ENCODE measurements around the gene LRRC61.

Gene LRRC61

DNA sequence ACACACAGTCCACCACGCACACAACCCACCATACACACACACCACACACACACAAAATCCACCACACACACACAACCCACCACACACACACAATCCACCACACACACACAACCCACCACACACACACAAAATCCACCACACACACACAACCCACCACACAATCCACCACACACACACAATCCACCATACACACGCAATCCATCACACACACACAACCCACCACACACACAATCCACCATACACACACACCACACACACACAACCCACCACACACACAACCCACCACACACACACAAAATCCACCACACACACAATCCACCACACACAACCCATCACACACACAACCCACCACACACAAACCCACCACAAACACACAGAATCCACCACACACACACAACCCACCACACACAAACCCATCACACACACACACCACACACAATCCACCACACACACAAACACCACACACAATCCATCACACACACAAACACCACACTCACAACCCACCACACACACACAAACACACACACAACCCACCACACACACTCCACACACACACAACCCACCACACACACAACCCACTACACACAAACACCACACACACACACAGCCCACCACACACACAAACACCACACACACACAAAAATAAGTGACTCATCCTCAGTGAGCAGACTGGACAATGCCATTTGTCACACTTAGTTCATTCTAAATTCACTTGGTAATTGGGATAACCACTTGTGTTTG lies 36.6 kb downstream of the LRRC61 start:
- H3K4me3 Mint-ChIP-seq = no peak overlapping the region

DNA sequence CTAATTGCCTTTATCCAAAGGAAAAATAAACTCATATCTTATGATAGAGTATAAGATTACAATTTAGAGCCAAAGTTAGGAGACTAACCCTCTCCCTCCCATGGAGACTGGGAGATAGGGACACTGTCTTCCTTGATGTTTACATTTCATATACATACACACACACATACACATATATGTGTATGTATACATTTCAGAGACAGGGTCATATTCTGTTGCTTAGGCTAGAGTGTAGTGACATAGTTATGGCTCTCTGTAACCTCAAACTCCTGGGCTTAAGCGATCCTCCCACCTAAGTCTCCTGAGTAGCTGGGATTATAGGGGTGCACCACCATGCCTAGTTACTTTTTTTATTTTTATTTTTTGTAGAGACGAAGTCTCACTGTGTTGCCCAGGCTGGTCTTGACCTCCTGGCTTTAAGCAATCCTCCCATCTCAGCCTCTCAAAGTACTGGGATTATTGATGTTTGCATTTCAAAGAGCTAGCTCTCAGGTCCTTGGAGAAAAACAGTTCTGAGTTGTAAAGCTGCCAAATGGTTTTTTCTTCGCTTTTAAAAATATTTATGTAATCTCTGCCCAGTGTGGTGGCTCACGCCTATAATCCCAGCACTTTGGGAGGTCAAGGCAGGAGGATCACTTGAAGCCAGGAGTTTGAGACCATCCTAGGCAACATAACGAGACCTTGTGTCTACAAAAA lies 37.4 kb downstream of the LRRC61 start:
- DNase-seq (ENCODE audit: low spot score in 2 of 2) (no peak), ATAC-seq (ENCODE audit: low read depth) (no peak)
- Mint-ChIP-seq H3K4me3 (no peak overlapping the region), H3K36me3 (no peaks in the 10 kb centered on the region), H3K9me3 (no peaks in the 10 kb centered on the region), H3K4me1 (peaks cover 30% of the 10 kb centered on the region), H3K27ac (peak overlapping the region; percentile 93), H3K27me3 (peaks cover 3% of the 10 kb centered on the region)

More for the DNA sequence above, 36.6 kb downstream of the LRRC61 start:
- Mint-ChIP-seq H3K27me3 (peaks cover 3% of the 10 kb centered on the region), H3K4me1 (peaks cover 29% of the 10 kb centered on the region), H3K36me3 (no peaks in the 10 kb centered on the region), H3K9me3 (no peaks in the 10 kb centered on the region), H3K27ac (peak overlapping the region; percentile 93)
- DNase-seq (ENCODE audit: low spot score in 2 of 2) (no peak), ATAC-seq (ENCODE audit: low read depth) (no peak)

DNA sequence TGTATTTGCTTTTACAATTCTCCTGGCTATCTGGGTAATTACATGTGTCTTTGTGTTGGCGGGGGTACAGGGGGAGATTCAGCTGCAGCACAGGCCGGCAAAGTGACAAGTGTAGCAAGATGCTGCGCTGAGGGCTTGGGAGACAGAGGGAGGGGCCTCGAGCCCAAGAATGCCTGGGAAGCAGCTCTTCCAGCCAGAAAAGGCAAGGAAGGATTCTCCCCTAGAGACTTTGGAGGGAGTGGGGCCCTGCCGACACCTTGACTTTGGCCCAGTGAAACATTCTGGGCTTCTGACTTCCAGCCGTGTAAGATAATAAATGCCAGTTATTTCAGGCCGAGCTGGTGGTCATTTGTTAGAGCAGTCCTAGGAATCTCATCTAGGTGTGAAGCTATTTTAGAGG lies 38.2 kb downstream of the LRRC61 start:
- Mint-ChIP-seq H3K36me3 (no peaks in the 10 kb centered on the region), H3K27ac (no peak overlapping the region), H3K4me3 (no peak overlapping the region), H3K9me3 (no peaks in the 10 kb centered on the region), H3K4me1 (peaks cover 39% of the 10 kb centered on the region), H3K27me3 (peaks cover 3% of the 10 kb centered on the region)
- DNase-seq (ENCODE audit: low spot score in 2 of 2) (no peak), ATAC-seq (ENCODE audit: low read depth) (no peak)

DNA sequence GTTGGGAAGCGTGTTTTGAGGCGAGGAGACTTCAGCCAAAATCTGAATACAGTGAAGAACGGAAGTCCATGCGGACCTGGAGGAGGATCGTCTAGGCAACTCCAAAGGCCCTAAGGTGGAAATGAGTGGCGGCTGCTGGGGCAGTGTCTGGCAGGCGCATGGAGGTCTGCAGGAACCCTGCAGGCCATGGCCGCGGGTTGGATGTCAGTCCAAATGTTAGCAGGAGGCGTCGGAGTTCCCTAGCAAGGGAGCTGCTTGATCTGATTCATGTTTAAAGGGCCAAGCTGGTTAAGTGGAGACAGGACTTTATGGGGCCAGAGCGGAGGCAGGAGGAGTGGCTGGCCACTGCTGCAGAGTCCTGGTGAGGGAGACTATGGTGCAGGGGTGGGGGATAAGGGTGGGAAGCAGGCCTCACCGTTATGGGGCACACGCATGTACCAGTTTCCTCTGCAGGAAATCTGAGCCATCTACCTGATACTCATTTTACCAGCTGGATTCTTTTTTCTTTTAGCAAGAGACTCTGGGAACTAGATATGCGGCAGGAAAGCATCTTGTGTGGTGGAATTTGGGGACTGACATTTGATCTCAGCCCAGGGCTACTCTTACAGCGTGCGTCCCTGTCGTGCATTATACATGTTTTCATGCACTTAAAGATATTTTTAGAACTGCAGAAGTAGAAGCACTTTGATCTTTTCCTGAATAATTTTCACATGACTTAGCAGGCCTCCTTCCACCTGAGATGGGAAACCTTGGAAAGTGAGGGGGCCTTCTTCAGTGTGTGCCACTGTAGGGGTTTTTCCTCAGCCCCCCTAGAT lies 38.9 kb downstream of the LRRC61 start:
- H3K4me1 Mint-ChIP-seq = peaks cover 39% of the 10 kb centered on the region

DNA sequence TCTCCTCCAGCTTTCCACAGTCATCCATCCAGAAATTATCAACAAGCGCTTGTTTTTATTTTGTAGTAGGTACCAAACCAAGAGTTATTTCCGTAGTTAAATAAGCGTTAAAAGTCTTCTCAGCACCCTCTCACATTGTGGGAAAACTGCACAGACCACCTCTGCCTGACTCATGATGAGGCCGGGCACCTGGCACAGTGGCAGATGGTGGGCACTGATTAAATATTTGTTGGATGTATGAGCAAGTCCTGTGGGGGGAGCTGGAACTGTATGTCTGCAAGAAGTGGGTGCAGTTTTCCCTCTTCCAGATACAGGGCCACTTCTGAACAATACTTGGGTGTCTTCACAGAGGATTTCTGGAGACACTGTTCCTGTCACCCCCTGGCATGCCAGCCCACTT lies 40.2 kb downstream of the LRRC61 start:
- ATAC-seq (ENCODE audit: low read depth) (no peak), DNase-seq (ENCODE audit: low spot score in 2 of 2) (no peak)
- peaks cover 34% of the 10 kb centered on the region for H3K4me1 Mint-ChIP-seq
- H3K36me3 Mint-ChIP-seq = no peaks in the 10 kb centered on the region
- peak overlapping the region; percentile 100 for H3K27ac Mint-ChIP-seq
- H3K27me3 Mint-ChIP-seq = peaks cover 3% of the 10 kb centered on the region
- no peak overlapping the region for H3K4me3 Mint-ChIP-seq
- no peaks in the 10 kb centered on the region for H3K9me3 Mint-ChIP-seq

More for the DNA sequence above, 38.9 kb downstream of the LRRC61 start:
- Mint-ChIP-seq H3K36me3 (no peaks in the 10 kb centered on the region), H3K4me3 (no peak overlapping the region), H3K27ac (peak overlapping the region; percentile 28), H3K27me3 (peaks cover 3% of the 10 kb centered on the region), H3K9me3 (no peaks in the 10 kb centered on the region)
- ATAC-seq (ENCODE audit: low read depth) (no peak), DNase-seq (ENCODE audit: low spot score in 2 of 2) (no peak)

DNA sequence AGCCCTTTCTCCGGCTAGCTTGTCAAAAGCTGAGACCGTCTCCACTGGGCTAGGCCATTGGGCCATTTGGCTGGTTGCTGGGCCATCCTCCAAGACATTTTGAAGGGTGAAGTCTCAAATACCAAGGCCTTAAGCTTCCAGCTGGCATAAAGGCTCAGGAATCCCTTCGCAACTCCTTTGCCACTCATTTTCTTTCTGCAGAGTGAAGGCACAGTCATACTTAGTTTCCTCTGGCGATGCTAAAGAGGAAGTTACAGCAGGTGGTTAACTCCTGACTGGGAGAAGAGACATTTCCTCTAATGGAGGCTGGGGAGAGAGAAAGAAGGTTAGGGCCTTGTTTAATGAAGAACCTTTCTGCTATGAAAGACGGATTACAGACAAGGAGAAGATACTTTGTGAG lies 40.7 kb downstream of the LRRC61 start:
- Mint-ChIP-seq H3K9me3 (no peaks in the 10 kb centered on the region), H3K36me3 (no peaks in the 10 kb centered on the region), H3K4me3 (peak overlapping the region; percentile 39), H3K27me3 (peaks cover 3% of the 10 kb centered on the region), H3K27ac (peak overlapping the region; percentile 100), H3K4me1 (peaks cover 34% of the 10 kb centered on the region)
- no peak for DNase-seq (ENCODE audit: low spot score in 2 of 2)
- peak; percentile 18 for ATAC-seq (ENCODE audit: low read depth)

DNA sequence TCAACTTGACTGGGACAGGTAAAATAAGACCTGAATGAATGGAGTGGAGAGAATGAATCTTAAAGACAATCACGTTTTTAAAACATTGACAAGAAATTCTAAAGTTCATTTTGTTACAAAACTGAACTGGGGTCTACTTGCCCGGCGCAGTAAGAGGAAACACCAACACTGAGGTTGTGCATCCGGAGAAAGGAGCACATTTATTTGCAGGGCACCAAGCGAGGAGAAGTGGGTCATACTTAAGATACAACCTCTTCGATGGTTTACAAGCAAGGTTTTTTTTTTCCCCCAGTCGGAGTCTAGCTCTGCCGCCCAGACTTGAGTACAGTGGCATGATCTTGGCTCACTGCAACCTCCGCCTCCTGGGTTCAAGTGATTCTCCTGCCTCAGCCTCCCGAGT lies 42.0 kb downstream of the LRRC61 start:
- ATAC-seq (ENCODE audit: low read depth) (no peak), DNase-seq (ENCODE audit: low spot score in 2 of 2) (no peak)
- Mint-ChIP-seq H3K27ac (peak overlapping the region; percentile 100), H3K4me1 (peaks cover 30% of the 10 kb centered on the region), H3K9me3 (no peaks in the 10 kb centered on the region), H3K4me3 (no peak overlapping the region), H3K36me3 (no peaks in the 10 kb centered on the region), H3K27me3 (no peaks in the 10 kb centered on the region)

DNA sequence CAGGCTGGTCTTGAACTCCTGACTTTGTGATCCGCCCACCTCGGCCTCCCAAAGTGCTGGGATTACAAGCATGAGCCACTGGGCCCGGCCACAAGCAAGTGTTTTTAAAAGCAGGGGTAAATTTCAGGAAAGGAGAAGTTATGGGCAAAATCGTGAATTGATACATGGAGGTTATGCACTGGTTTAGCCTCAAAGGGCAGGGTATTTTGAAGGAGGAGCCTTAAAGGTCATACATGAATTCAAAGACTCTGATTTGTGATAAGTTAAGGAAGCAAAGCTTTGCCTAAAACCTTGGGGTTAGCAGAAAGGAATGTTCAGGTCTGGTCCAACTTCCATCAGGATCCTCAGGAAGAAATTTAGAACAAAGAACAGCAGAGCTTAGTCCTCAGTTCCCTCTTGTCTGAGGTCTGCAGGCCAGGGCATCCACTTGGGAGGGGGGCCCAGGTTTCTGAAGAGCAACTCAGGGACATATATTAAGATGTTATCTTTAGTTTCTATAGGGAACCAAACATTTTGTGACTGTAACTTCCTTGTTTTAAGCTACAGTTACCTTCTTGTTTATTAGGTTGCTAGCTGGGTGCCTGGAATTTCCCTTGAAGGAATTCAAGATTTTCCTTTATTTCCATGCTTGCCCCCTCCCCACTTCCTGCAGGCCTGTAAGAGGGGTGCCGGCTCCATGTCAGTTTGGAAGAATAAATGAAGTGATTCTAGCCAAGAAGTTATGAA lies 42.7 kb downstream of the LRRC61 start:
- Mint-ChIP-seq H3K4me1 (peaks cover 34% of the 10 kb centered on the region), H3K27me3 (no peaks in the 10 kb centered on the region), H3K4me3 (peak overlapping the region; percentile 66), H3K27ac (peak overlapping the region; percentile 100), H3K36me3 (no peaks in the 10 kb centered on the region), H3K9me3 (no peaks in the 10 kb centered on the region)
- ATAC-seq (ENCODE audit: low read depth) = peak; percentile 53
- peak; percentile 58 to 67 for DNase-seq (ENCODE audit: low spot score in 2 of 2)

DNA sequence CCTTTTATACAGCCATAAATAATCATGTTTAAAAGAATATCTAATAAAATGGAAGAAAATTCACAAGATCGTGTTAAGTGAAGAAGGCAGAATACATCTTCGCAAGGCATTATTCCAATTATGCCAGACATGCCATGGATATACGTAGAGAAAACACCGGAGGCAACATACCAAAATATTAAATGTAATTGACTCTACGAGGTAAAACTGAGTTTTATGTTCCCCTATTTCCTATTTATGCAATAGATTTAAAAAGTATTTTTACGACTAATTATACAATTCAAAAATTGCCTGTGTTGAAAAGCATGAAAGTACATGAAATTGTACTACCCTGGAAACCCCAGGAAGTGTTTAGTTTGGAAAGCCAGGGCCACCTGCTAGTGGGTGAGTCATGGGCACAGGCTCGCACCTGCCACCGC lies 44.5 kb downstream of the LRRC61 start:
- Mint-ChIP-seq H3K27ac (peak overlapping the region; percentile 100), H3K4me1 (peaks cover 34% of the 10 kb centered on the region), H3K4me3 (peak overlapping the region; percentile 94), H3K27me3 (no peaks in the 10 kb centered on the region), H3K9me3 (no peaks in the 10 kb centered on the region), H3K36me3 (peaks cover 2% of the 10 kb centered on the region)
- ATAC-seq (ENCODE audit: low read depth) (no peak), DNase-seq (ENCODE audit: low spot score in 2 of 2) (no peak)

DNA sequence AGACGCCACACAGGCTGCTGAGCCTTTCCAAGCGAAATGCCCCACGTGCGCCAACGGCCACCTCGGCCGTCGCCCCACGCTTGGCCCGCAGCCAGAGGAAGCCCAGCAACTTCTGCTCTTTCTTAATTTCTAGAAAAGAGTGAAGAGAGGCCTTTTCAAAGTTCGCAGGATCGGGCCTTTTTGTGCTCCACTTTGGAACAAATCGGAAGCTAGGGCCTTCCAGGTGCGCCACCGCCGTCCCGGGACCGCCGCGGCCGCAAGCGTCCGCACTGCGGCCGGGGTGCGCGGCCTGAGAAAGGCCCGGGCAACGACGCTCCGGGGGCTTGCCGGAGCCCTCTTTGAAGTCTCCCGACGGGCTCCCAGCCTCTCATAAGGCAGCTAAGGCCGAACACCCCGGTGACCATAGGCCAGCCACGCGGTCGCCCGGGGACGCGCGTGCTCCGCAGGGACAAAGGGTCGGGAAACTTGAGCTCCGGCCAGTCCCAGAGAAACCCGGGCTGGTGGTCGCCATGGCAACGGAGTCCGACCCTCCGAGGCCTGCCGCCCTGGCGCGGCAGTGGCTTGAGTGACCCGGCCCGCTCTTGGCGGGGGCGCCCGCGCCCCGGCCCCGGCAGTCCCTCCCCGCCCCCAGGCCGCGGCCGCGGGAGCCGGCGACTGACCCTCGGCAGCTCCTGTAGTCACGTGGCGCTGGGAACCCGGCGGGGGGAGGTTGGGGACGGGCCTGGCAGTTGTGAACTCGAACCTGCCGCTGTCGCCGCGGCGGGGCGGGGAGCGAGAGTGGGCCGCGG lies 45.1 kb downstream of the LRRC61 start, which contains the start of gene REPIN1:
Gene REPIN1, plus strand, starts transcription at position 727 of the 788 bp plus-strand sequence. CDS start 890 bp downstream, outside the sequence.
- ATAC-seq (ENCODE audit: low read depth) (peak; percentile 49), DNase-seq (ENCODE audit: low spot score in 2 of 2) (peak; percentile 76 to 82)
- Mint-ChIP-seq H3K4me1 (peaks cover 37% of the 10 kb centered on the region), H3K27me3 (no peaks in the 10 kb centered on the region), H3K4me3 (peak within 1 kb of the TSS; percentile 94), H3K9me3 (no peaks in the 10 kb centered on the region), H3K36me3 (peaks cover 2% of the 10 kb centered on the region), H3K27ac (peak within 1 kb of the TSS; percentile 100)

DNA sequence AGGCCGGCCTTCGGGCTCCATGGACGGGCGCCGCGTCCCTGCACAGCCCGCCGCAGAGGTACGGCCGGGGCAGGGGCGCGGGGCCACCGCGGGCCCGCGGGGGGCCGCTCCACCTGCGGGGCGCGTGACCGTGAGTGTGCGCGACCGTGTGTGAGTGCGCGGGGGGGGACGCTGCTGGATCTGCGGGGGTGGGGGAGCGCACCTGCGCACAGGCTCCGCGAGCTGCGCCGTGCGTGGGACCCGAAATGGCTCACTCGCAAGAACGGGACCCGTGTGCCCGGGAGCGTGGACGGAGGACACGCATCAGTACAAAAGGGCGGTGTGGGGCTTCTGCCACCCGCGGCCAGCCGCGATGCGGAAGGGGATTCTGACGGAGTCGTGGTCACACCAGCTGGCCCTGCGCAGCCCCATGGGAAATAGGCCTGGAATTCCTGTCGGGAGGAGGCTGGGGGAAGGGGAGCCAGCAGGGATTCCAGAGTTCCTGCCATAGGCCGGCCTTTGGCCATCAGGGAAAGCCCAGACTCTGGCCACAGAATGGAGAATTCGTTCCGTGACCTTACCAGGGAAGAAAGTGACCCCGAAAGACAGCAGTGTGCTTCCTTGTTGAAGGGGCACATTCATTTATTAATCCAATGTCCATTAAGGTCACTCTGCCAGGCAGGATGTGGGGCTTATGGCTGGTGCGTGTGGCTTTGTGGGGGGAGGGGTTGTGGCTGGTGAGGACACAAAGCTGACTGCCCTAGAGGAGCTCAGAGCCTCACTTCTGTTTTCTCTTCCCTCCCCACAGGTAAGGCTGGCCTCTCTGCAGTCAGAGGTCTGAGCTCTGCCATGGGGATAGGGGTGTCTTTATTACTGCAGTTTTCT lies 46.0 kb downstream of the LRRC61 start:
- Mint-ChIP-seq H3K27ac (peak overlapping the region; percentile 100), H3K36me3 (peaks cover 3% of the 10 kb centered on the region), H3K9me3 (no peaks in the 10 kb centered on the region), H3K4me1 (peaks cover 39% of the 10 kb centered on the region), H3K27me3 (no peaks in the 10 kb centered on the region), H3K4me3 (peak overlapping the region; percentile 94)
- ATAC-seq (ENCODE audit: low read depth) (peak; percentile 47), DNase-seq (ENCODE audit: low spot score in 2 of 2) (peak; percentile 63 to 68)

Data from memory B cell (primary cell).